ENCODE results near the gene PHYHIPL. TPM values are rescaled to one million over a fixed set of nuclear protein-coding genes. Genes with fewer than 3 reads are reported as not detected.
A peak's percentile ranks its signal among the peaks of the same experiment; 100 is the strongest.
"Not testable (repeated sequence)": the region's sequence is repeated elsewhere in the genome, so short reads cannot be mapped to it uniquely, and the experiment has no call there.

Gene PHYHIPL
- total and polyA plus RNA-seq, 2 experiments from 2014 or later, result 1.1 TPM; not detected in 1

DNA sequence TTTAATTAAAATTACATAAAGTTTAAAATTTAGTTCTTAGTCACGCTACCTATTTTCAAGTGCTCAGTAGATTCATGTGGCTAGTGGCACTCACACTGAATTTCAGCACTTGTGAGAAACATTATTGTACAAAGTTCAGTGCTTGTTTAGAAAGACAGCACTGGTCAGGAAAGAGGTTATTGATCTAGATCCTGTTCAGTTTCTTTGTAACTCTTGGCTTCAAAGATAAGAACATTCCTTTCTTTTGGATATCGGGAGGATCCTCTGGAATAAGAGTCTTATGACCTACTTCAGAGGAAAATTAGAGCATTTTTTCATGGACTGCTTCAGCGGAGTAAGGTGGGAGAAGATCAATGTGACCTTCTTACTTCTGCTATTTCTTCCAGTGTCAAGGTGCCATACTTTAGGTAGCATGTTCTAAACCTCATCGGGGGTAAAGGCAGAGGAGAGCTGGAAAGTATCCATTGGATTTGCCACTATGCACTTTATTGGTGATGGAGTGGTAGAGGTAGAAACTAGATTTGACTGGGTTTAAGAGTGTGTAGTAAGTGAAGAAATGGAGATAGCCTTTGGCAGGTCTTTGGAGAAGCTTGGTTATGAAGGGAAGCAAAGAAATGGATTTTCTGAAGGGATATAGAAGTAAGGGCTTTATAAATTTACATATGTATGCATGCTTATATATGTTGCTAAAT lies 39.9 kb downstream of the PHYHIPL start:
- H3K4me3 ChIP-seq, result no peak overlapping the region
- no peak overlapping the region for H3K27ac ChIP-seq
- DNase-seq (ENCODE audit: low read depth in 1 of 2, low spot score in 1 of 2), result no peak
- no peaks in the 10 kb centered on the region for H3K4me1 ChIP-seq (ENCODE audit: low read depth)
- H3K36me3 ChIP-seq, result no peaks in the 10 kb centered on the region
- TF ChIP-seq, protein P1, sequence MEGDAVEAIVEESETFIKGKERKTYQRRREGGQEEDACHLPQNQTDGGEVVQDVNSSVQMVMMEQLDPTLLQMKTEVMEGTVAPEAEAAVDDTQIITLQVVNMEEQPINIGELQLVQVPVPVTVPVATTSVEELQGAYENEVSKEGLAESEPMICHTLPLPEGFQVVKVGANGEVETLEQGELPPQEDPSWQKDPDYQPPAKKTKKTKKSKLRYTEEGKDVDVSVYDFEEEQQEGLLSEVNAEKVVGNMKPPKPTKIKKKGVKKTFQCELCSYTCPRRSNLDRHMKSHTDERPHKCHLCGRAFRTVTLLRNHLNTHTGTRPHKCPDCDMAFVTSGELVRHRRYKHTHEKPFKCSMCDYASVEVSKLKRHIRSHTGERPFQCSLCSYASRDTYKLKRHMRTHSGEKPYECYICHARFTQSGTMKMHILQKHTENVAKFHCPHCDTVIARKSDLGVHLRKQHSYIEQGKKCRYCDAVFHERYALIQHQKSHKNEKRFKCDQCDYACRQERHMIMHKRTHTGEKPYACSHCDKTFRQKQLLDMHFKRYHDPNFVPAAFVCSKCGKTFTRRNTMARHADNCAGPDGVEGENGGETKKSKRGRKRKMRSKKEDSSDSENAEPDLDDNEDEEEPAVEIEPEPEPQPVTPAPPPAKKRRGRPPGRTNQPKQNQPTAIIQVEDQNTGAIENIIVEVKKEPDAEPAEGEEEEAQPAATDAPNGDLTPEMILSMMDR (IDR thresholded peaks at IDR 0.05; ENCODE audit: low read depth, low read length), result no peak
- peaks cover 6% of the 10 kb centered on the region for H3K27me3 ChIP-seq
- no peaks in the 10 kb centered on the region for H3K9me3 ChIP-seq (ENCODE audit: low read depth)

GRCh38 chr10:59222788-59223187 lies 46.3 kb downstream of the PHYHIPL start:
- Histone ChIP-seq H3K9me3 (ENCODE audit: low read depth) (no peaks in the 10 kb centered on the region), H3K4me3 (no peak overlapping the region), H3K27ac (no peak overlapping the region), H3K36me3 (no peaks in the 10 kb centered on the region), H3K27me3 (no peaks in the 10 kb centered on the region), H3K4me1 (ENCODE audit: low read depth) (no peaks in the 10 kb centered on the region)
- peak in 1 of 2 donors; percentile 64 for DNase-seq (ENCODE audit: low read depth in 1 of 2, low spot score in 1 of 2)
- TF ChIP-seq, protein P1 (IDR thresholded peaks at IDR 0.05; ENCODE audit: low read depth, low read length), result no peak

GRCh38 chr10:59223597-59223996 lies 47.2 kb downstream of the PHYHIPL start:
- not testable (repeated sequence) for H3K4me3 ChIP-seq; H3K27me3 ChIP-seq; H3K4me1 ChIP-seq (ENCODE audit: low read depth); DNase-seq (ENCODE audit: low read depth in 1 of 2, low spot score in 1 of 2); H3K9me3 ChIP-seq (ENCODE audit: low read depth); H3K36me3 ChIP-seq; H3K27ac ChIP-seq

DNA sequence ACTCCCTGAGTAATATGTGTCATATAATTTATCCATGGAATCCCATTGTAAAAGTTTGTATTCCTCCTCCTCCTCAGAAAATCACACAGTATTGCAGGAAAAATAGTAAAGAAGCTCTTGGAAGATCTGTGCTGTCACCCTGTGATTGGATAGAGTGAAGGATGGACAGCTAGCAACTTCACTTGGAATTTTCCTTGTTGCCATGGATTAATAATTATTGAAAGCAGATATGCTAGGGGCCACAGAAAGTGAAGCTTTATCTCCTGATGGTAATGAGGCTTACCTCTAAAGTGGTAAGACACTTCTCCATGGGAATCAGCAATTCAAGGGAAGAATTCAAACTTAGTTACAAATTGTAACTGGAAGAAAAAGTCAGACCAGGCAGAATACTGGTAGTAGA lies 48.8 kb downstream of the PHYHIPL start:
- DNase-seq (ENCODE audit: low read depth in 1 of 2, low spot score in 1 of 2), result no peak
- H3K4me1 ChIP-seq (ENCODE audit: low read depth), result no peaks in the 10 kb centered on the region
- no peak overlapping the region for H3K4me3 ChIP-seq
- no peaks in the 10 kb centered on the region for H3K27me3 ChIP-seq
- no peaks in the 10 kb centered on the region for H3K36me3 ChIP-seq
- TF ChIP-seq, protein P1 (IDR thresholded peaks at IDR 0.05; ENCODE audit: low read depth, low read length), result no peak
- H3K27ac ChIP-seq, result no peak overlapping the region
- H3K9me3 ChIP-seq (ENCODE audit: low read depth), result no peaks in the 10 kb centered on the region

- H3K4me1 ChIP-seq (ENCODE audit: low read depth), result no peaks in the 10 kb centered on the region
- H3K27ac ChIP-seq, result no peak overlapping the region
- H3K4me3 ChIP-seq, result no peak overlapping the region
- H3K36me3 ChIP-seq, result no peaks in the 10 kb centered on the region
- TF ChIP-seq, protein P1 (IDR thresholded peaks at IDR 0.05; ENCODE audit: low read depth, low read length), result no peak
- no peaks in the 10 kb centered on the region for H3K9me3 ChIP-seq (ENCODE audit: low read depth)
- H3K27me3 ChIP-seq, result no peaks in the 10 kb centered on the region
- no peak for DNase-seq (ENCODE audit: low read depth in 1 of 2, low spot score in 1 of 2)
Observed at GRCh38 chr10:59227136-59227673, 50.8 kb downstream of the PHYHIPL start.

GRCh38 chr10:59229441-59229840 lies 53.0 kb downstream of the PHYHIPL start:
- no peaks in the 10 kb centered on the region for H3K4me1 ChIP-seq (ENCODE audit: low read depth)
- no peaks in the 10 kb centered on the region for H3K27me3 ChIP-seq
- no peak overlapping the region for H3K27ac ChIP-seq
- TF ChIP-seq, protein P1 (IDR thresholded peaks at IDR 0.05; ENCODE audit: low read depth, low read length), result no peak
- H3K36me3 ChIP-seq, result no peaks in the 10 kb centered on the region
- DNase-seq (ENCODE audit: low read depth in 1 of 2, low spot score in 1 of 2), result no peak
- no peaks in the 10 kb centered on the region for H3K9me3 ChIP-seq (ENCODE audit: low read depth)
- no peak overlapping the region for H3K4me3 ChIP-seq
